Calu3 (cell line): ENCODE measurements around the gene FADS1. TPM values are rescaled to one million over a fixed set of nuclear protein-coding genes. Genes with fewer than 3 reads are reported as not detected.

Experiments used
- BruUV-seq: library from RNA; stranded (reverse); fragments of 400-500 nt; replicated peaks from 2 replicates; lab custom pipeline; 2021; lab: Mats Ljungman, UMichigan
- CTCF ChIA-PET: fragments of 300-600 bp; sonication (Branson Sonifier 250); formaldehyde crosslinking; loops from one replicate; lab custom pipeline; 2022; ENCODE audit warnings: antibody characterized with exemption; lab: Charles Lee
- DNase-seq: peaks from one replicate; pipeline ENCODE4 v3.0.0; 2022
- H3K27ac Mint-ChIP-seq: one replicate; pipeline ENCODE4 v1.8.0; 2022; ENCODE audit warnings: mixed read lengths; ENCODE audit not compliant: unreplicated experiment
- H3K27me3 Mint-ChIP-seq: one replicate; pipeline ENCODE4 v1.8.0; 2022; ENCODE audit warnings: mixed read lengths; ENCODE audit not compliant: unreplicated experiment
- H3K36me3 Mint-ChIP-seq: one replicate; pipeline ENCODE4 v1.8.0; 2022; ENCODE audit warnings: mild to moderate bottlenecking, moderate library complexity, mixed read lengths; ENCODE audit not compliant: insufficient read depth, unreplicated experiment
- H3K4me1 Mint-ChIP-seq: one replicate; pipeline ENCODE4 v1.8.0; 2022; ENCODE audit warnings: mild to moderate bottlenecking, low read depth, mixed read lengths; ENCODE audit not compliant: unreplicated experiment
- H3K4me3 Mint-ChIP-seq: one replicate; pipeline ENCODE4 v1.8.0; 2022; ENCODE audit warnings: mild to moderate bottlenecking, low read depth, moderate library complexity, mixed read lengths; ENCODE audit not compliant: unreplicated experiment
- H3K9me3 Mint-ChIP-seq: one replicate; pipeline ENCODE4 v1.8.0; 2022; ENCODE audit warnings: low read depth, mixed read lengths; ENCODE audit not compliant: unreplicated experiment
- intact Hi-C: fragments of 100-400 bp; cut with micrococcal nuclease; formaldehyde crosslinking; loops from one replicate; pipeline ENCODE4 v1.10.0; 2022; ENCODE audit not compliant: unreplicated experiment
- total RNA-seq: library from RNA; stranded (reverse); gene quantifications from 2 replicates; pipeline ENCODE4 v1.2.3, GENCODE V29; 2022
- TF ChIP-seq, protein P1 (sequence below): fragments of 200-600 bp; IDR thresholded peaks from one replicate; pipeline ENCODE4 v1.8.0; 2022; ENCODE audit warnings: antibody characterized with exemption; ENCODE audit not compliant: unreplicated experiment

Gene FADS1
- total RNA-seq, 1 experiment from 2014 or later, result 74.1 TPM

DNA sequence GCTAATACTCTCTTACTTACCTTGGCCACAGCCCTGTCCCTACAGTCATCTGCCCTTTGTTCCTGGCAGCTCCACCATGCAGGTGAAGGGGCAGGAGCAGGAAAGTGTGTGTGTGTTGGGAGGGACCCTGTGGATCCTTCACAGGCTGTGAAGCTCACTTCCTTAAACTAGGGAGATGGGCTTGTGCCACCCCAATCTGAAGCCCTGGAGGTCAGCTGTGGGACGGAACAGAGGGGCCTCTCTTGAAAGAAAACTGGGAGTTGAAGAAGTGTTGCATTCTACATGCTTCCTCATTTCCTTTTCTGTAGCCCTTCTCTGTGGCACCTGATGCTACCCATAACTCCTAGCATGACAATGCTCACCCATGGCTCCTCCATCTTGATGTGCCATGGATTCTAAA lies 11.7 kb downstream of the FADS1 start:
- H3K4me1 Mint-ChIP-seq, result no peaks in the 10 kb centered on the region
- H3K9me3 Mint-ChIP-seq, result no peaks in the 10 kb centered on the region
- TF ChIP-seq, protein P1, sequence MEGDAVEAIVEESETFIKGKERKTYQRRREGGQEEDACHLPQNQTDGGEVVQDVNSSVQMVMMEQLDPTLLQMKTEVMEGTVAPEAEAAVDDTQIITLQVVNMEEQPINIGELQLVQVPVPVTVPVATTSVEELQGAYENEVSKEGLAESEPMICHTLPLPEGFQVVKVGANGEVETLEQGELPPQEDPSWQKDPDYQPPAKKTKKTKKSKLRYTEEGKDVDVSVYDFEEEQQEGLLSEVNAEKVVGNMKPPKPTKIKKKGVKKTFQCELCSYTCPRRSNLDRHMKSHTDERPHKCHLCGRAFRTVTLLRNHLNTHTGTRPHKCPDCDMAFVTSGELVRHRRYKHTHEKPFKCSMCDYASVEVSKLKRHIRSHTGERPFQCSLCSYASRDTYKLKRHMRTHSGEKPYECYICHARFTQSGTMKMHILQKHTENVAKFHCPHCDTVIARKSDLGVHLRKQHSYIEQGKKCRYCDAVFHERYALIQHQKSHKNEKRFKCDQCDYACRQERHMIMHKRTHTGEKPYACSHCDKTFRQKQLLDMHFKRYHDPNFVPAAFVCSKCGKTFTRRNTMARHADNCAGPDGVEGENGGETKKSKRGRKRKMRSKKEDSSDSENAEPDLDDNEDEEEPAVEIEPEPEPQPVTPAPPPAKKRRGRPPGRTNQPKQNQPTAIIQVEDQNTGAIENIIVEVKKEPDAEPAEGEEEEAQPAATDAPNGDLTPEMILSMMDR, result no peak
- no TSS peak for BruUV-seq
- CTCF ChIA-PET, result no interaction called here
- DNase-seq, result no peak
- H3K27me3 Mint-ChIP-seq, result no peaks in the 10 kb centered on the region
- no peak overlapping the region for H3K27ac Mint-ChIP-seq
- intact Hi-C loops, result no loop called here
- H3K4me3 Mint-ChIP-seq, result no peak overlapping the region
- peaks cover 26% of the 10 kb centered on the region for H3K36me3 Mint-ChIP-seq

DNA sequence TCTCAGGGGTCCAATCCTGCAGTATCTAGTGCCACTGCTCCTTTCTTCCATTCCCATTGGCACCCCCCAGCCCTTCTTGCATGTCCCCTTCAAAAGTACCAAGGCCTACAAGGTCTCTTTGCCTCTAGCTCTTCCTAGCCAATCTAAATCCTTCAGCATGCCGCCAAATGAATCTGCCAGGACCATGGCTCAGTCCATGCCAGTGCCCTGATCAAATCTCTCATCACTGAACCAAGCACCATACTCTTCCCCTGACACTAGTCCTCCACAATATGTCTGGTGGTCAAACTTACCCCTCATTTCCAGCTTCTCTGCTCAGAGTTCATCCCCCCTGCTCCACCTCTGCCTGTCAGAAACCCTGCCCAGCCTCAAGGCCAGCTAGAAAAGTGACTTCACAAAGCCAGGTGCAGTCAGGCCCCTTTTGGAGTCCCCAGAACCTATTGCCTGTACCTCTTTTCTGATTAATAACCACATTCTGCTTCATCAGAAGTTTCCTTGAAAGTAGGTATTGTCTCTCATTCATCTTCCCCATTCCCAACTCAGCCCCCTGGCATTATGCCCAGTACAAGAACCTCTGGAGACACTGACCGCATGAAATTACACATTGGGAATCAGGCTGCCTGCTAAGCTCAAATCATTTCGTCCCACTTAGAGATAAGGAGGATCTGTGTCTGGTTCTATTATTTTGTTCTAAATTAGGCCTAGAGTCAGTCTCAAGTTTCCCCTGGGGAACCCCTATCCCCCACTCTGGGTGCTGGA lies 12.7 kb downstream of the FADS1 start:
- no peaks in the 10 kb centered on the region for H3K4me1 Mint-ChIP-seq
- intact Hi-C loops, result no loop called here
- TF ChIP-seq, protein P1, result no peak
- CTCF ChIA-PET, result interaction anchor here (1.2 kb wide), 1 partner anchor 11 kb away, joined by 3 read pairs; no protein-coding TSS in a partner anchor
- no peak overlapping the region for H3K27ac Mint-ChIP-seq
- no peaks in the 10 kb centered on the region for H3K9me3 Mint-ChIP-seq
- no peak overlapping the region for H3K4me3 Mint-ChIP-seq
- peaks cover 33% of the 10 kb centered on the region for H3K36me3 Mint-ChIP-seq
- no peaks in the 10 kb centered on the region for H3K27me3 Mint-ChIP-seq
- no TSS peak for BruUV-seq
- DNase-seq, result no peak

DNA sequence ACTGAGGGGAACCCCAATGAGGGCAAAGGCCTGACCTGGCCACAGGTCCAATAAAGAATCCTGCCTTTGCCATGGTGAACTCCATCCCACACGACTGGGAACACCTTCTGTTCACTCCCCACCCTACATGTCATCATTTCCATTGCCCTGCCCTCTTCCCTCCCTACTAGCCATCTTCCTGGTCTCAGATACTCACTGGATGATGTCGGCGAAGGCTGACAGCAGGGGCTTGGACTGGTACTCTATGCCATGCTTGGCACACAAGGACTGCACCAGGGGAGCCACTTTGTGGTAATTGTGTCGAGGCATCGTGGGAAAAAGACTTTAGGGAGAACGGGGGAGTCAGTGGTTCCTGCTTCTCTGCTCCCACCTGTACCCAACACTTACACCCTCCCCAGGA lies 14.2 kb downstream of the FADS1 start:
- Mint-ChIP-seq H3K4me1 (no peaks in the 10 kb centered on the region), H3K27me3 (no peaks in the 10 kb centered on the region), H3K9me3 (no peaks in the 10 kb centered on the region), H3K4me3 (no peak overlapping the region), H3K36me3 (peaks cover 35% of the 10 kb centered on the region), H3K27ac (no peak overlapping the region)
- TF ChIP-seq, protein P1, result no peak
- CTCF ChIA-PET, result no interaction called here
- no TSS peak for BruUV-seq
- no peak for DNase-seq
- intact Hi-C loops, result no loop called here

DNA sequence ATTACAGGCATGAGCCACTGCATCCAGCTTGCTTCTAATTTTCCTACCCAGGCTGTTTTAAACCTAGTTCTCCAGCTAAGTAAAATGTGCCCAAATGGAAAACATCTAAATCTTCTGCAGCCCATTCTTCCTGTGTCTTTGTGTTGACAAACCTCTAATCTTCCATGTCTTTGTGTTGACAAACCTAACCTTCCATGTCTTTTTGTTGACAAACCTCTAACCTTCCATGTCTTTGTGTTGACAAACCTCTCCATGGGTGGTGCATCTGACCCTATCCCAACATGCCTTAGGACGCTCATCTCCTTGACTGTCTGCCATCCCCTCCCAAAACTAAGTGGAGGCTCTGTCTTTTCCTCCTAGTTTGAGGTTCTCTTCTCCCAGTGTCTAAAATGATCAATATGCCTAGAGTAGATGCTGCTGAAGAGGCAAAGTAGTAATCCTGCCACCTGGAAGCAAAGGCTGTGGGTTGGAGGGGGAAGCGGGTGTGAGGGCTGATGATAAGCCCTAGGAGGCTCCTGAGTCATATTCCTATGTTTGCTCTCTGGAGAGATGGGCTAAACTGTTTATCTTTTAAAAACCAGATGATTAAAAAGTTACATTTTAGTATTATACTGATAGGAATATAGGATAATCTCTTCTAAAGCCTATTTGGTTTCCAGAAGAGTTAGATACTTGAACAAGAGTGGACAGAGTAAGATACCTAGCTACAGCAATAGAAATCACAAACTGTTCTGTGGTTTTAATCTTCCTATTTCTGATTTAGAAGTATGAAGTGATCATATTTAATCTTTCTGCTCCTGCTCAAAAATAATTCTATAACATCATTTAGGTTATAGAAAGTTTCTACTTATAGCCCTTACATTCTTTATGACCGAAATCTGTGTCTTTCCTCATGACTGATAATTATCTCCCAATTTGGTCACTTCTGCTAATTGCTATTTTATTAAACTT lies 16.2 kb downstream of the FADS1 start:
- BruUV-seq, result no TSS peak
- DNase-seq, result no peak
- no peaks in the 10 kb centered on the region for H3K27me3 Mint-ChIP-seq
- TF ChIP-seq, protein P1, result no peak
- CTCF ChIA-PET, result interaction anchor here (0.7 to 0.8 kb wide), 2 partner anchors 14 to 120 kb away, joined by 3 read pairs; no protein-coding TSS in a partner anchor
- no peak overlapping the region for H3K4me3 Mint-ChIP-seq
- H3K27ac Mint-ChIP-seq, result no peak overlapping the region
- peaks cover 44% of the 10 kb centered on the region for H3K36me3 Mint-ChIP-seq
- no peaks in the 10 kb centered on the region for H3K9me3 Mint-ChIP-seq
- intact Hi-C loops, result no loop called here
- H3K4me1 Mint-ChIP-seq, result peaks cover 10% of the 10 kb centered on the region
